ENCODE measurements around the gene CCDC85A. TPM values are rescaled to one million over a fixed set of nuclear protein-coding genes. Genes with fewer than 3 reads are reported as not detected.

CCDC85A gene
- polyA plus RNA-seq, 1 of the 3 experiments (the other 2 are of a cell fraction) = 48.7 TPM

GRCh38 chr2:56325661-56326345 lies 142.0 kb downstream of the CCDC85A start (continued):
- TF ChIP-seq REST (IDR thresholded peaks at IDR 0.05; ENCODE audit: low read depth, low read length) = no peak

GRCh38 chr2:56326346-56326741 lies 142.6 kb downstream of the CCDC85A start:
- 62% methylated on average over 1 of the region's 1 CpG for WGBS (ENCODE audit: low lambda C conversion rate)
- Histone ChIP-seq H3K9me3 (no peaks in the 10 kb centered on the region), H3K27ac (ENCODE audit: low read depth in 2 of 2, low read length in 1 of 2) (peak overlapping the region in 1 of 2 experiments; percentile 28; a peak in 2 of 4 replicates), H3K79me2 (ENCODE audit: insufficient read depth) (peaks cover 100% of the 10 kb centered on the region), H3K9me2 (no peaks in the 10 kb centered on the region), H3K4me1 (ENCODE audit: control insufficient read depth in 1 of 2, insufficient read depth in 2 of 2, low read depth in 1 of 2, low read length in 1 of 2) (peaks cover 0 to 20% of the 10 kb centered on the region in 2 experiments; a peak in 2 of 4 replicates), H3K4me2 (peak overlapping the region; percentile 36; the same call in 1 of the 2 replicates), H3K36me3 (replicated peaks in 1 of 2; ENCODE audit: control insufficient read depth in 1 of 2, insufficient read depth in 2 of 2, low read length in 1 of 2) (peaks cover 0 to 8% of the 10 kb centered on the region in 2 experiments), H3F3A (replicated peaks; ENCODE audit: insufficient read depth) (peaks cover 10% of the 10 kb centered on the region), H4K20me1 (ENCODE audit: insufficient read depth) (peaks cover 71% of the 10 kb centered on the region), H2AFZ (ENCODE audit: low read depth) (no peak overlapping the region), H3K9ac (no peak overlapping the region), H3K27me3 (ENCODE audit: insufficient read depth) (no peaks in the 10 kb centered on the region), H3K4me3 (ENCODE audit: low read depth in 2 of 2, low read length in 1 of 2) (no peak overlapping the region; a peak in 1 of 4 replicates)
- POLR2A ChIA-PET = no interaction called here
- TF ChIP-seq FOXJ3 (CRISPR knock-in tag; IDR thresholded peaks at IDR 0.05) (no peak), GATA2 (CRISPR knock-in tag; IDR thresholded peaks at IDR 0.05) (no peak), FOXM1 (IDR thresholded peaks at IDR 0.05; ENCODE audit: low read depth) (no peak), EP300 (IDR thresholded peaks at IDR 0.05; ENCODE audit: borderline replicate concordance in 1 of 2, low read depth in 1 of 2, low read length in 1 of 2) (no peak), ZBTB33 (IDR thresholded peaks at IDR 0.05; ENCODE audit: borderline replicate concordance, low read depth) (no peak), USF2 (IDR thresholded peaks at IDR 0.05; ENCODE audit: borderline replicate concordance, low read depth, low read length) (no peak), CTCF (IDR thresholded peaks at IDR 0.05) (no peak), ELF1 (IDR thresholded peaks at IDR 0.05) (no peak), NFIC (IDR thresholded peaks at IDR 0.05; ENCODE audit: borderline replicate concordance) (no peak), RCOR1 (IDR thresholded peaks at IDR 0.05; ENCODE audit: low read length) (no peak), GABPA (IDR thresholded peaks at IDR 0.05; ENCODE audit: low read depth) (no peak), USF1 (IDR thresholded peaks at IDR 0.05; ENCODE audit: borderline replicate concordance, low read depth) (no peak), RXRA (IDR thresholded peaks at IDR 0.05; ENCODE audit: borderline replicate concordance, low read depth) (no peak), TAF1 (IDR thresholded peaks at IDR 0.05; ENCODE audit: borderline replicate concordance, low read depth, low read length) (no peak), YY1 (IDR thresholded peaks at IDR 0.05; ENCODE audit: low read depth) (no peak), TEAD4 (IDR thresholded peaks at IDR 0.05; ENCODE audit: borderline replicate concordance, insufficient read depth) (no peak)
- CTCF ChIA-PET = no interaction called here
- no peak for DNase-seq

Measured in SK-N-SH (cell line).